ENCODE data around the gene CDC5L. TPM values are rescaled to one million over a fixed set of nuclear protein-coding genes. Genes with fewer than 3 reads are reported as not detected.

The CDC5L gene
- total RNA-seq, 1 donor from 2014 or later, result 27.7 TPM

GRCh38 chr6:44386364-44386928 is 1.1 kb upstream of the CDC5L start:
- intact Hi-C loops (cut with micrococcal nuclease), result loop anchor here (2.0 to 5.0 kb wide), 2 partner anchors 119 to 260 kb away; partner anchors contain the start of genes MRPL14, NFKBIE and TMEM63B

GRCh38 chr6:44386929-44387345 is 569 bp upstream of the CDC5L start:
- H3K36me3 Mint-ChIP-seq (ENCODE audit: low read depth), result peaks cover 34% of the 10 kb centered on the region
- no peak for DNase-seq (ENCODE audit: low spot score)
- H3K4me1 Mint-ChIP-seq (ENCODE audit: low read depth), result peaks cover 33% of the 10 kb centered on the region
- H3K9me3 Mint-ChIP-seq, result no peaks in the 10 kb centered on the region
- H3K4me3 Mint-ChIP-seq (ENCODE audit: low read depth), result peak overlapping the region; percentile 96
- H3K27me3 Mint-ChIP-seq (ENCODE audit: low read depth), result peaks cover 17% of the 10 kb centered on the region
- peak overlapping the region; percentile 98 for H3K27ac Mint-ChIP-seq
- intact Hi-C loops (cut with micrococcal nuclease), result loop anchor here (2.0 to 5.0 kb wide), 2 partner anchors 120 to 260 kb away; partner anchors contain the start of genes MRPL14, NFKBIE and TMEM63B

More at GRCh38 chr6:44386364-44386928, 1.1 kb upstream of the CDC5L start:
- Mint-ChIP-seq H3K27ac (peak overlapping the region; percentile 98), H3K27me3 (ENCODE audit: low read depth) (peaks cover 21% of the 10 kb centered on the region), H3K36me3 (ENCODE audit: low read depth) (peaks cover 30% of the 10 kb centered on the region), H3K4me1 (ENCODE audit: low read depth) (peaks cover 33% of the 10 kb centered on the region), H3K4me3 (ENCODE audit: low read depth) (peak overlapping the region; percentile 96), H3K9me3 (no peaks in the 10 kb centered on the region)
- no peak for DNase-seq (ENCODE audit: low spot score)

- peak overlapping the region; percentile 98 for H3K27ac Mint-ChIP-seq
Measured at GRCh38 chr6:44388135-44388487, 605 bp downstream of the CDC5L start.

GRCh38 chr6:44388887-44389286 is 1.4 kb downstream of the CDC5L start:
- Mint-ChIP-seq H3K27ac (peak overlapping the region; percentile 98), H3K4me3 (ENCODE audit: low read depth) (peak overlapping the region; percentile 96), H3K27me3 (ENCODE audit: low read depth) (peaks cover 12% of the 10 kb centered on the region), H3K9me3 (no peaks in the 10 kb centered on the region), H3K4me1 (ENCODE audit: low read depth) (peaks cover 33% of the 10 kb centered on the region), H3K36me3 (ENCODE audit: low read depth) (peaks cover 53% of the 10 kb centered on the region)
- intact Hi-C loops (cut with micrococcal nuclease), result loop anchor here (5.0 kb wide), 1 partner anchor 122 kb away; the partner anchor contains the start of gene NFKBIE
- DNase-seq (ENCODE audit: low spot score), result no peak

More at GRCh38 chr6:44388135-44388487, 605 bp downstream of the CDC5L start:
- peaks cover 45% of the 10 kb centered on the region for H3K36me3 Mint-ChIP-seq (ENCODE audit: low read depth)
- H3K4me1 Mint-ChIP-seq (ENCODE audit: low read depth), result peaks cover 33% of the 10 kb centered on the region
- intact Hi-C loops (cut with micrococcal nuclease), result loop anchor here (5.0 kb wide), 1 partner anchor 121 kb away; the partner anchor contains the start of gene NFKBIE
- no peaks in the 10 kb centered on the region for H3K9me3 Mint-ChIP-seq
- H3K4me3 Mint-ChIP-seq (ENCODE audit: low read depth), result peak overlapping the region; percentile 96
- H3K27me3 Mint-ChIP-seq (ENCODE audit: low read depth), result peaks cover 17% of the 10 kb centered on the region
- DNase-seq (ENCODE audit: low spot score), result no peak

GRCh38 chr6:44390158-44390683 is 2.7 kb downstream of the CDC5L start:
- DNase-seq (ENCODE audit: low spot score), result no peak
- Mint-ChIP-seq H3K36me3 (ENCODE audit: low read depth) (peaks cover 64% of the 10 kb centered on the region), H3K9me3 (no peaks in the 10 kb centered on the region), H3K27me3 (ENCODE audit: low read depth) (peaks cover 4% of the 10 kb centered on the region), H3K4me3 (ENCODE audit: low read depth) (peak overlapping the region; percentile 7), H3K4me1 (ENCODE audit: low read depth) (peaks cover 33% of the 10 kb centered on the region), H3K27ac (no peak overlapping the region)
- intact Hi-C loops (cut with micrococcal nuclease), result no loop called here

GRCh38 chr6:44395501-44395900 is 8.0 kb downstream of the CDC5L start:
- no peak overlapping the region for H3K4me3 Mint-ChIP-seq (ENCODE audit: low read depth)
- no peaks in the 10 kb centered on the region for H3K27me3 Mint-ChIP-seq (ENCODE audit: low read depth)
- intact Hi-C loops (cut with micrococcal nuclease), result no loop called here
- H3K9me3 Mint-ChIP-seq, result no peaks in the 10 kb centered on the region
- DNase-seq (ENCODE audit: low spot score), result no peak
- H3K4me1 Mint-ChIP-seq (ENCODE audit: low read depth), result peaks cover 15% of the 10 kb centered on the region
- H3K27ac Mint-ChIP-seq, result no peak overlapping the region
- peaks cover 86% of the 10 kb centered on the region for H3K36me3 Mint-ChIP-seq (ENCODE audit: low read depth)

- intact Hi-C loops (cut with micrococcal nuclease), result no loop called here
- H3K27me3 Mint-ChIP-seq (ENCODE audit: low read depth), result no peaks in the 10 kb centered on the region
- H3K9me3 Mint-ChIP-seq, result peaks cover 8% of the 10 kb centered on the region
- DNase-seq (ENCODE audit: low spot score), result no peak
- H3K27ac Mint-ChIP-seq, result no peak overlapping the region
- no peak overlapping the region for H3K4me3 Mint-ChIP-seq (ENCODE audit: low read depth)
- H3K4me1 Mint-ChIP-seq (ENCODE audit: low read depth), result peaks cover 20% of the 10 kb centered on the region
- peaks cover 86% of the 10 kb centered on the region for H3K36me3 Mint-ChIP-seq (ENCODE audit: low read depth)
Measured at GRCh38 chr6:44396968-44397367, 9.5 kb downstream of the CDC5L start.

- Mint-ChIP-seq H3K9me3 (peaks cover 8% of the 10 kb centered on the region), H3K4me3 (ENCODE audit: low read depth) (no peak overlapping the region), H3K27me3 (ENCODE audit: low read depth) (no peaks in the 10 kb centered on the region), H3K36me3 (ENCODE audit: low read depth) (peaks cover 84% of the 10 kb centered on the region), H3K27ac (no peak overlapping the region), H3K4me1 (ENCODE audit: low read depth) (peaks cover 20% of the 10 kb centered on the region)
- no peak for DNase-seq (ENCODE audit: low spot score)
- intact Hi-C loops (cut with micrococcal nuclease), result no loop called here
Measured at GRCh38 chr6:44397424-44398164, 10.1 kb downstream of the CDC5L start.

- Mint-ChIP-seq H3K9me3 (peaks cover 8% of the 10 kb centered on the region), H3K27ac (peak overlapping the region; percentile 68), H3K36me3 (ENCODE audit: low read depth) (peaks cover 80% of the 10 kb centered on the region), H3K4me1 (ENCODE audit: low read depth) (peaks cover 21% of the 10 kb centered on the region), H3K27me3 (ENCODE audit: low read depth) (no peaks in the 10 kb centered on the region), H3K4me3 (ENCODE audit: low read depth) (no peak overlapping the region)
- no peak for DNase-seq (ENCODE audit: low spot score)
- intact Hi-C loops (cut with micrococcal nuclease), result no loop called here
Measured at GRCh38 chr6:44399991-44400390, 12.5 kb downstream of the CDC5L start.

- Mint-ChIP-seq H3K27me3 (ENCODE audit: low read depth) (no peaks in the 10 kb centered on the region), H3K9me3 (peaks cover 8% of the 10 kb centered on the region), H3K4me1 (ENCODE audit: low read depth) (peaks cover 20% of the 10 kb centered on the region), H3K27ac (peak overlapping the region; percentile 52), H3K36me3 (ENCODE audit: low read depth) (peaks cover 79% of the 10 kb centered on the region), H3K4me3 (ENCODE audit: low read depth) (no peak overlapping the region)
- intact Hi-C loops (cut with micrococcal nuclease), result no loop called here
- DNase-seq (ENCODE audit: low spot score), result no peak
Measured at GRCh38 chr6:44400572-44400971, 13.1 kb downstream of the CDC5L start.

- H3K36me3 Mint-ChIP-seq (ENCODE audit: low read depth), result peaks cover 79% of the 10 kb centered on the region
- DNase-seq (ENCODE audit: low spot score), result no peak
- no peak overlapping the region for H3K4me3 Mint-ChIP-seq (ENCODE audit: low read depth)
- H3K27me3 Mint-ChIP-seq (ENCODE audit: low read depth), result no peaks in the 10 kb centered on the region
- H3K27ac Mint-ChIP-seq, result peak overlapping the region; percentile 52
- peaks cover 19% of the 10 kb centered on the region for H3K4me1 Mint-ChIP-seq (ENCODE audit: low read depth)
- H3K9me3 Mint-ChIP-seq, result peaks cover 8% of the 10 kb centered on the region
- intact Hi-C loops (cut with micrococcal nuclease), result no loop called here
Measured at GRCh38 chr6:44401138-44401537, 13.6 kb downstream of the CDC5L start.

GRCh38 chr6:44404022-44404714 is 16.7 kb downstream of the CDC5L start:
- Mint-ChIP-seq H3K9me3 (peaks cover 8% of the 10 kb centered on the region), H3K36me3 (ENCODE audit: low read depth) (peaks cover 84% of the 10 kb centered on the region), H3K4me3 (ENCODE audit: low read depth) (no peak overlapping the region), H3K27ac (no peak overlapping the region), H3K4me1 (ENCODE audit: low read depth) (peaks cover 31% of the 10 kb centered on the region), H3K27me3 (ENCODE audit: low read depth) (no peaks in the 10 kb centered on the region)
- intact Hi-C loops (cut with micrococcal nuclease), result no loop called here
- DNase-seq (ENCODE audit: low spot score), result no peak
